ENCODE measurements around the gene JMY. TPM values are rescaled to one million over a fixed set of nuclear protein-coding genes. Genes with fewer than 3 reads are reported as not detected.
"Not testable (repeated sequence)": the region's sequence is repeated elsewhere in the genome, so short reads cannot be mapped to it uniquely, and the experiment has no call there.

JMY gene
- polyA plus RNA-seq, 1 experiment: 7.2 TPM

- no peak for DNase-seq (ENCODE audit: low read depth, low spot score)
- TF ChIP-seq, protein P1, sequence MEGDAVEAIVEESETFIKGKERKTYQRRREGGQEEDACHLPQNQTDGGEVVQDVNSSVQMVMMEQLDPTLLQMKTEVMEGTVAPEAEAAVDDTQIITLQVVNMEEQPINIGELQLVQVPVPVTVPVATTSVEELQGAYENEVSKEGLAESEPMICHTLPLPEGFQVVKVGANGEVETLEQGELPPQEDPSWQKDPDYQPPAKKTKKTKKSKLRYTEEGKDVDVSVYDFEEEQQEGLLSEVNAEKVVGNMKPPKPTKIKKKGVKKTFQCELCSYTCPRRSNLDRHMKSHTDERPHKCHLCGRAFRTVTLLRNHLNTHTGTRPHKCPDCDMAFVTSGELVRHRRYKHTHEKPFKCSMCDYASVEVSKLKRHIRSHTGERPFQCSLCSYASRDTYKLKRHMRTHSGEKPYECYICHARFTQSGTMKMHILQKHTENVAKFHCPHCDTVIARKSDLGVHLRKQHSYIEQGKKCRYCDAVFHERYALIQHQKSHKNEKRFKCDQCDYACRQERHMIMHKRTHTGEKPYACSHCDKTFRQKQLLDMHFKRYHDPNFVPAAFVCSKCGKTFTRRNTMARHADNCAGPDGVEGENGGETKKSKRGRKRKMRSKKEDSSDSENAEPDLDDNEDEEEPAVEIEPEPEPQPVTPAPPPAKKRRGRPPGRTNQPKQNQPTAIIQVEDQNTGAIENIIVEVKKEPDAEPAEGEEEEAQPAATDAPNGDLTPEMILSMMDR (IDR thresholded peaks at IDR 0.05; ENCODE audit: low read depth, low read length): no peak
- no peak overlapping the region for H3K27ac ChIP-seq (ENCODE audit: low read depth, low read length)
- H3K9me3 ChIP-seq (ENCODE audit: control insufficient read depth, insufficient read depth, low read length): peaks cover 4% of the 10 kb centered on the region; the same call in 1 of the 2 replicates
- no peaks in the 10 kb centered on the region for H3K27me3 ChIP-seq (ENCODE audit: control insufficient read depth, insufficient read depth, low read length)
- ChIA-PET CTCF (interaction anchor here (0.7 to 1.3 kb wide), 3 partner anchors 109 to 951 kb away, joined by 3 to 5 read pairs (median 4); no protein-coding TSS in a partner anchor), POLR2A (no interaction called here)
- no peak overlapping the region for H3K4me3 ChIP-seq (ENCODE audit: low read depth, low read length)
Observed at GRCh38 chr5:79242242-79243039, 6.5 kb downstream of the JMY start.

GRCh38 chr5:79243224-79243623 is 7.3 kb downstream of the JMY start:
- Histone ChIP-seq H3K4me3 (ENCODE audit: low read depth, low read length) (no peak overlapping the region), H3K27me3 (ENCODE audit: control insufficient read depth, insufficient read depth, low read length) (no peaks in the 10 kb centered on the region), H3K9me3 (ENCODE audit: control insufficient read depth, insufficient read depth, low read length) (peaks cover 4% of the 10 kb centered on the region; the same call in 1 of the 2 replicates), H3K27ac (ENCODE audit: low read depth, low read length) (no peak overlapping the region)
- ChIA-PET POLR2A (no interaction called here), CTCF (interaction anchor here (0.7 to 1.4 kb wide), 3 partner anchors 110 to 950 kb away, joined by 3 to 5 read pairs (median 4); no protein-coding TSS in a partner anchor)
- TF ChIP-seq, protein P1 (IDR thresholded peaks at IDR 0.05; ENCODE audit: low read depth, low read length): no peak
- DNase-seq (ENCODE audit: low read depth, low spot score): no peak

DNA sequence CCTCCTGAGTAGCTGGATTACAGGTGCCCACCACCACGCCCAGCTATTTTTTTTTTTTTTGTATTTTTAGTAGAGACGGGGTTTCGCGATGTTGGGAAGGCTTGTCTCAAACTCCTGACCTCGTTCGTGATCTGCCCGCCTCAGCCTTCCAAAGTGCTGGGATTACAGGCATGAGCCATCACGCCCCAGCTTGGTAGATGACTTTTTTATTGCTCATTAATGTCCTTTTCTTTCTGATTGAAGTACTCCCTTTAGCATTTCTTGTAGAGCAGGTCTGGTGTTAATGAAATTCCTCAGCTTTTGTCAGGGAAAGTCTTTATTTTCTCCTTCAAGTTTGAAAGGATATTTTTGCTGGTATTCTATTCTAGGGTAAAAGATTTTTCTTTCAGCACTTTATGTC is 18.1 kb downstream of the JMY start:
- POLR2A ChIA-PET; DNase-seq (ENCODE audit: low read depth, low spot score); H3K4me3 ChIP-seq (ENCODE audit: low read depth, low read length); H3K9me3 ChIP-seq (ENCODE audit: control insufficient read depth, insufficient read depth, low read length); H3K27ac ChIP-seq (ENCODE audit: low read depth, low read length); H3K27me3 ChIP-seq (ENCODE audit: control insufficient read depth, insufficient read depth, low read length): not testable (repeated sequence)
- CTCF ChIA-PET: interaction anchor here (0.6 to 3.3 kb wide), 4 partner anchors 73 to 229 kb away, joined by 4 to 40 read pairs (median 8); no protein-coding TSS in a partner anchor

DNA sequence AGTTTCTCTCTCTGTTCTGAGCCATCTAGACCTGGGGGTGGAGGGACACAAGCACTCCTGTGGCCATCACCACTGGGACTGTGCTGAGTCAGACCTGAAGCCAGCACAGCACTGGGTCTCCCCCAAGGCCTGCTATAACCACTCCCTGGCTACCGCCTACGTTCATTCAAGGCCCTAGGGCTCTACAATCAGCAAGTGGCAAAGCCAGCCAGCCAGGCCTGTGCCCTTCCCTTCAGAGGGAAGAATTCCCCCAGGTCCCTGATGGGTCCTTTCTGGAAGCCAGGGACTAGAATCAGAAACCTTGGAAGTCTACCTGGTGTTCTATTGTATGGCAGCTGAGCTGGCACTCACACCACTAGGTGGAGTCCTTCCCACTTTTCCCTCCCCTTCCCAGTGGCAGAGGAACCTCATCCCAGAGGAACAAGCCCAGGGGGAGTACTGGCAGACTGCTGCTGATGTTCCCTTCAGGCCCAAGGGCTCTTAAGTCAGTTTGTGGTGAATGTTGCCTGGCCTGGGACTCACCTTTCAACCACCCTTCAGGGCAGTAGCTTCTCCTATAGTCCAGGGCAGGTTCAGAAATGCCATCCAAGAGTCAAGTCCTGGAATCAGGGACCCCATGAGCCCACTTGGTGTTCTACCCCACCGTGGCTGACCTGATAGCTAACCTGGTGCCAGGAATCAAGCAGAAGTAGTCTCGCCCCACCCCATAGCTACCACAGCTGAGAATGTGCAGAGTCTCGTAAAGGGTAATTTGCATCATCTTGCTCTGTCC is 20.0 kb downstream of the JMY start:
- no peak overlapping the region for H3K27ac ChIP-seq (ENCODE audit: low read depth, low read length)
- no peaks in the 10 kb centered on the region for H3K27me3 ChIP-seq (ENCODE audit: control insufficient read depth, insufficient read depth, low read length)
- TF ChIP-seq, protein P1 (IDR thresholded peaks at IDR 0.05; ENCODE audit: low read depth, low read length): peak; percentile 78
- ChIA-PET CTCF (interaction anchor here (0.6 to 3.3 kb wide), 20 partner anchors 11 to 1038 kb away, joined by 3 to 40 read pairs (median 5); no protein-coding TSS in a partner anchor), POLR2A (no interaction called here)
- no peak for DNase-seq (ENCODE audit: low read depth, low spot score)
- no peaks in the 10 kb centered on the region; the same call in 1 of the 2 replicates for H3K9me3 ChIP-seq (ENCODE audit: control insufficient read depth, insufficient read depth, low read length)
- no peak overlapping the region for H3K4me3 ChIP-seq (ENCODE audit: low read depth, low read length)

DNA sequence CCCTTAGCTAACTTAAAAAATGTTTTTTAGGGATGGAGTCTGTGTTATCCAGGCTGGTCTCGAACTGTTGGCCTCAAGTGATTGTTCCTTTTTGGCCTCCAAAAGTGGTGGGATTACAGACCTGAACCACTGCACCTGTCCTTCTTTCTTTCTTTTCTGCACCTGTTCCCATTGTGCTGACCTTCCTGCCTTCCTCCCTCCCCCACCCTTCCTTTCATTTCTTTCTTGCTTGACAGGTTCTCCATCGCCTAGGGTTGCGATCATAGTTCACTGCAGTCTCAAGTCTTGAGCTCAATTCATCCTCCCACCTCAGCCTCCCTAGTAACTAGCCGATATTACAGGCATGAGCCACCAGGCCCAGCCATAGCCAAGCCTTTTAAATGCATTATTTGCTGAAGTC is 20.6 kb downstream of the JMY start:
- Histone ChIP-seq H3K9me3 (ENCODE audit: control insufficient read depth, insufficient read depth, low read length) (no peaks in the 10 kb centered on the region; the same call in 1 of the 2 replicates), H3K27me3 (ENCODE audit: control insufficient read depth, insufficient read depth, low read length) (no peaks in the 10 kb centered on the region), H3K4me3 (ENCODE audit: low read depth, low read length) (no peak overlapping the region), H3K27ac (ENCODE audit: low read depth, low read length) (no peak overlapping the region)
- TF ChIP-seq, protein P1 (IDR thresholded peaks at IDR 0.05; ENCODE audit: low read depth, low read length): no peak
- no peak for DNase-seq (ENCODE audit: low read depth, low spot score)
- POLR2A ChIA-PET: interaction anchor here (0.7 kb wide), 1 partner anchor 202 kb away, joined by 5 read pairs; no protein-coding TSS in a partner anchor
- CTCF ChIA-PET: interaction anchor here (0.6 to 3.3 kb wide), 23 partner anchors 11 to 1852 kb away, joined by 3 to 40 read pairs (median 5); no protein-coding TSS in a partner anchor
